ENCODE data around the gene CLMP. TPM values are rescaled to one million over a fixed set of nuclear protein-coding genes. Genes with fewer than 3 reads are reported as not detected.
"Not testable (repeated sequence)": the region's sequence is repeated elsewhere in the genome, so short reads cannot be mapped to it uniquely, and the experiment has no call there.

The CLMP gene
- total RNA-seq, 2 experiments from 2014 or later: 0.06 to 0.19 TPM

GRCh38 chr11:123209591-123209990, 14.5 kb upstream of the CLMP start:
- Mint-ChIP-seq H3K27me3 (peaks cover 48% of the 10 kb centered on the region), H3K4me1 (ENCODE audit: low read depth) (no peaks in the 10 kb centered on the region), H3K4me3 (no peak overlapping the region), H3K9me3 (no peaks in the 10 kb centered on the region), H3K36me3 (ENCODE audit: low read depth) (no peaks in the 10 kb centered on the region), H3K27ac (no peak overlapping the region)
- DNase-seq: no peak
- Histone ChIP-seq H3K27ac (ENCODE audit: low read depth in 1 of 2, low read length in 2 of 2) (no peak overlapping the region), H3K9me3 (ENCODE audit: control insufficient read depth in 1 of 2, insufficient read depth in 1 of 2, low read length in 2 of 2) (no peaks in the 10 kb centered on the region), H3K4me3 (ENCODE audit: low read length) (no peak overlapping the region), H3K4me1 (ENCODE audit: insufficient read depth, low read length) (no peaks in the 10 kb centered on the region), H3K36me3 (ENCODE audit: insufficient read depth, low read length) (no peaks in the 10 kb centered on the region), H3K27me3 (ENCODE audit: control insufficient read depth in 1 of 2, insufficient read depth in 2 of 2, low read length in 2 of 2) (no peaks in the 10 kb centered on the region)
- TF ChIP-seq CTCF (IDR thresholded peaks at IDR 0.05): no peak
- ChIA-PET CTCF (no interaction called here), POLR2A (no interaction called here)
- no peak for ATAC-seq (ENCODE audit: poor library complexity)
- intact Hi-C loops (cut with DNase I, micrococcal nuclease): no loop called here

- H3K4me1 ChIP-seq (ENCODE audit: insufficient read depth, low read length): no peaks in the 10 kb centered on the region
- H3K9me3 ChIP-seq (ENCODE audit: control insufficient read depth in 1 of 2, insufficient read depth in 1 of 2, low read length in 2 of 2): no peaks in the 10 kb centered on the region
- no peak overlapping the region for H3K4me3 ChIP-seq (ENCODE audit: low read length)
- no peak for TF ChIP-seq CTCF (IDR thresholded peaks at IDR 0.05)
- Mint-ChIP-seq H3K4me1 (ENCODE audit: low read depth) (no peaks in the 10 kb centered on the region), H3K27me3 (peaks cover 39% of the 10 kb centered on the region), H3K9me3 (no peaks in the 10 kb centered on the region), H3K36me3 (ENCODE audit: low read depth) (no peaks in the 10 kb centered on the region), H3K4me3 (no peak overlapping the region), H3K27ac (no peak overlapping the region)
- DNase-seq (no peak), ATAC-seq (ENCODE audit: poor library complexity) (no peak)
- no peak overlapping the region for H3K27ac ChIP-seq (ENCODE audit: low read depth in 1 of 2, low read length in 2 of 2)
- CTCF ChIA-PET: interaction anchor here (0.9 kb wide), 1 partner anchor 20 kb away, joined by 3 read pairs; no protein-coding TSS in a partner anchor
- POLR2A ChIA-PET: no interaction called here
- H3K27me3 ChIP-seq (ENCODE audit: control insufficient read depth in 1 of 2, insufficient read depth in 2 of 2, low read length in 2 of 2): no peaks in the 10 kb centered on the region
- intact Hi-C loops (cut with DNase I, micrococcal nuclease): no loop called here
- H3K36me3 ChIP-seq (ENCODE audit: insufficient read depth, low read length): no peaks in the 10 kb centered on the region
Observed at GRCh38 chr11:123206791-123207434, 11.9 kb upstream of the CLMP start.

GRCh38 chr11:123206055-123206454, 11.0 kb upstream of the CLMP start:
- H3K27ac Mint-ChIP-seq; intact Hi-C loops (cut with DNase I, micrococcal nuclease); H3K27me3 ChIP-seq (ENCODE audit: control insufficient read depth in 1 of 2, insufficient read depth in 2 of 2, low read length in 2 of 2); DNase-seq; H3K9me3 Mint-ChIP-seq; H3K4me3 ChIP-seq (ENCODE audit: low read length); H3K9me3 ChIP-seq (ENCODE audit: control insufficient read depth in 1 of 2, insufficient read depth in 1 of 2, low read length in 2 of 2); POLR2A ChIA-PET; H3K4me3 Mint-ChIP-seq; H3K36me3 ChIP-seq (ENCODE audit: insufficient read depth, low read length); H3K4me1 Mint-ChIP-seq (ENCODE audit: low read depth); H3K36me3 Mint-ChIP-seq (ENCODE audit: low read depth); ATAC-seq (ENCODE audit: poor library complexity); H3K4me1 ChIP-seq (ENCODE audit: insufficient read depth, low read length); H3K27ac ChIP-seq (ENCODE audit: low read depth in 1 of 2, low read length in 2 of 2): not testable (repeated sequence)
- CTCF ChIA-PET: interaction anchor here (0.9 kb wide), 1 partner anchor 20 kb away, joined by 3 read pairs; no protein-coding TSS in a partner anchor
- H3K27me3 Mint-ChIP-seq: peaks cover 35% of the 10 kb centered on the region

GRCh38 chr11:123203934-123204333, 8.9 kb upstream of the CLMP start:
- no peaks in the 10 kb centered on the region for H3K9me3 Mint-ChIP-seq
- Histone ChIP-seq H3K4me1 (ENCODE audit: insufficient read depth, low read length) (no peaks in the 10 kb centered on the region), H3K27me3 (ENCODE audit: control insufficient read depth in 1 of 2, insufficient read depth in 2 of 2, low read length in 2 of 2) (peaks cover 0 to 12% of the 10 kb centered on the region in 2 experiments), H3K27ac (ENCODE audit: low read depth in 1 of 2, low read length in 2 of 2) (no peak overlapping the region), H3K9me3 (ENCODE audit: control insufficient read depth in 1 of 2, insufficient read depth in 1 of 2, low read length in 2 of 2) (no peaks in the 10 kb centered on the region), H3K36me3 (ENCODE audit: insufficient read depth, low read length) (no peaks in the 10 kb centered on the region), H3K4me3 (ENCODE audit: low read length) (no peak overlapping the region)
- ChIA-PET POLR2A (interaction anchor here (0.6 kb wide), 1 partner anchor 71 kb away, joined by 3 read pairs; no protein-coding TSS in a partner anchor), CTCF (no interaction called here)
- DNase-seq (no peak), ATAC-seq (ENCODE audit: poor library complexity) (no peak)
- H3K27ac Mint-ChIP-seq: no peak overlapping the region
- H3K36me3 Mint-ChIP-seq (ENCODE audit: low read depth): no peaks in the 10 kb centered on the region
- no peaks in the 10 kb centered on the region for H3K4me1 Mint-ChIP-seq (ENCODE audit: low read depth)
- no peak for TF ChIP-seq CTCF (IDR thresholded peaks at IDR 0.05)
- peaks cover 52% of the 10 kb centered on the region for H3K27me3 Mint-ChIP-seq
- intact Hi-C loops (cut with DNase I, micrococcal nuclease): no loop called here
- H3K4me3 Mint-ChIP-seq: no peak overlapping the region
